Testis (tissue), 3 donors: ENCODE measurements around the gene RUVBL2. TPM values are rescaled to one million over a fixed set of nuclear protein-coding genes. Genes with fewer than 3 reads are reported as not detected.

ENCODE experiments used
- DNase-seq: peaks from one replicate; pipeline ENCODE4 v3.0.0-alpha.2; 2019
- H3K27ac ChIP-seq, 2 donors: fragments of 200-600 bp; sonication (generic); one replicate each; pipeline ENCODE4 v1.5.1; 2019
- H3K27me3 ChIP-seq: fragments of 200-600 bp; sonication (generic); one replicate; pipeline ENCODE4 v1.5.1; 2019
- H3K36me3 ChIP-seq: fragments of 200-600 bp; sonication (generic); one replicate; pipeline ENCODE4 v1.5.1; 2017; ENCODE audit warnings: low read depth; ENCODE audit errors: missing control alignments
- H3K4me1 ChIP-seq: fragments of 200-600 bp; sonication (generic); one replicate; pipeline ENCODE4 v1.5.1; 2019
- H3K4me3 ChIP-seq, 2 donors: fragments of 200-600 bp; sonication (generic); one replicate each; pipeline ENCODE4 v1.5.1; 2017 to 2019
- H3K9me3 ChIP-seq: fragments of 200-600 bp; sonication (generic); one replicate; pipeline ENCODE4 v1.5.1; 2017
- CTCF ChIP-seq, 3 experiments: fragments of 450-650 bp in 2 of 3; fragments of 200-600 bp in 1 of 3; sonication (generic) in 1 of 3; IDR thresholded peaks; one replicate each; pipeline ENCODE4 v1.5.1; 2016 to 2019; ENCODE audit warnings: antibody characterized with exemption in 3 of 3, mild to moderate bottlenecking in 2 of 3, moderate library complexity in 1 of 3
- POLR2A ChIP-seq: fragments of 450-650 bp; IDR thresholded peaks from one replicate; pipeline ENCODE4 v1.6.1; 2017; ENCODE audit warnings: antibody characterized with exemption, mild to moderate bottlenecking, moderate library complexity
- WGBS, 2 donors: methylation state at CpG; one replicate each; pipeline ENCODE4 v1.1.5; 2018; 5-methylcytosine and 5-hydroxymethylcytosine counted together
- intact Hi-C: fragments of 100-400 bp; cut with DNase I; formaldehyde crosslinking; loops from one replicate; pipeline ENCODE4 v1.15.1; 2023; ENCODE audit warnings: low total_unique reads
- microRNA-seq, 2 donors: library from miRNA; unstranded; fragments of <30 nt; microRNA quantifications; one replicate each; pipeline ENCODE4, GENCODE V29; 2016; ENCODE audit warnings: borderline number of aligned reads in 2 of 2, borderline replicate concordance in 1 of 2
- polyA plus RNA-seq: library from polyadenylated mRNA; stranded (reverse); fragments of 350-450 nt; fragmentation: Illumina TruSeq; extraction: RNeasy Lipid Tissue Mini Kit (QIAGEN cat#74804); gene quantifications from one replicate; pipeline ENCODE4 v1.2.3, GENCODE V29; 2014; ENCODE audit warnings: low read depth, low replicate concordance; ENCODE audit not compliant: insufficient read depth
- small RNA-seq, 2 donors: library from RNA; depleted of rRNA; stranded (forward); fragments of <200 nt; gene quantifications; one replicate each; pipeline ENCODE3, GENCODE V24; 2016
- total RNA-seq, 2 donors: library from RNA; depleted of rRNA; stranded (reverse); fragments of >200 nt; gene quantifications; one replicate each; pipeline ENCODE4 v1.2.3, GENCODE V29; 2016

Gene RUVBL2
- total and polyA plus RNA-seq, 3 donors from 2014 or later, result 299 to 528 (median 395) TPM

- DNase-seq, result no peak
- Histone ChIP-seq H3K36me3 (no peaks in the 10 kb centered on the region), H3K27ac (no peak overlapping the region), H3K9me3 (no peaks in the 10 kb centered on the region), H3K4me1 (peaks cover 13% of the 10 kb centered on the region), H3K27me3 (no peaks in the 10 kb centered on the region), H3K4me3 (no peak overlapping the region)
- no peak for TF ChIP-seq POLR2A
- no peak for TF ChIP-seq CTCF (IDR thresholded peaks at IDR 0.05)
- WGBS, 2 donors, result 37 to 50% methylated on average over 9 to 10 of the region's 10 CpGs
- intact Hi-C loops, result no loop called here
Measured at GRCh38 chr19:49064029-49064629, 70.4 kb downstream of the RUVBL2 start.

- no peak for TF ChIP-seq POLR2A
- H3K36me3 ChIP-seq, result no peaks in the 10 kb centered on the region
- peaks cover 13% of the 10 kb centered on the region for H3K4me1 ChIP-seq
- H3K9me3 ChIP-seq, result no peaks in the 10 kb centered on the region
- H3K27me3 ChIP-seq, result no peaks in the 10 kb centered on the region
- 5 to 19% methylated on average over 7 to 45 of the region's 53 CpGs for WGBS, 2 donors
- no peak within 1 kb of the TSS for H3K27ac ChIP-seq
- intact Hi-C loops, result no loop called here
- DNase-seq, result no peak
- peak within 1 kb of the TSS; percentile 18 to 27 for H3K4me3 ChIP-seq
Measured at GRCh38 chr19:49064768-49065611, 71.3 kb downstream of the RUVBL2 start, which contains the start of gene NTF4. Gene NTF4, minus strand, starts transcription at chr19:49064818. Its CDS starts 2,821 bp downstream, at chr19:49061997.

Small RNAs within 50 kb of the gene (microRNA-seq; reads per million reads assigned to microRNA genes)
- 0 to 2.1 reads per million in 2 donors for gene MIR6798

Small RNAs within 50 kb of the gene (small RNA-seq; reads per million reads assigned to genes)
- 0 to 0.19 reads per million in 2 donors for gene MIR6798

Other genes starting within 250 kb of the RUVBL2 start
- gene IZUMO1, start 247.0 kb upstream of the RUVBL2 start, total RNA-seq, result 10 to 100 TPM; 10.5 to 28.9 TPM
- gene IZUMO1, start 247.0 kb upstream of the RUVBL2 start, polyA plus RNA-seq, result 32.8 TPM
- 1 to 10 TPM; 2.0 to 3.6 TPM for gene FUT1, start 241.2 kb upstream of the RUVBL2 start, total RNA-seq
- 5.1 TPM for gene FUT1, start 241.2 kb upstream of the RUVBL2 start, polyA plus RNA-seq
- not detected for gene FGF21, start 238.4 kb upstream of the RUVBL2 start, total RNA-seq
- not detected for gene FGF21, start 238.4 kb upstream of the RUVBL2 start, polyA plus RNA-seq
- gene BCAT2, start 182.9 kb upstream of the RUVBL2 start, total RNA-seq, result 10 to 100 TPM; 58.5 to 67.4 TPM
- 38.0 TPM for gene BCAT2, start 182.9 kb upstream of the RUVBL2 start, polyA plus RNA-seq
- gene HSD17B14, start 157.4 kb upstream of the RUVBL2 start, total RNA-seq, result 10 to 100 TPM in 1 of 2 donors, 1 to 10 TPM in 1; 5.6 to 11.9 TPM
- 8.8 TPM for gene HSD17B14, start 157.4 kb upstream of the RUVBL2 start, polyA plus RNA-seq
- 10 to 100 TPM; 12.8 to 22.3 TPM for gene PLEKHA4, start 125.3 kb upstream of the RUVBL2 start, total RNA-seq
- gene PLEKHA4, start 125.3 kb upstream of the RUVBL2 start, polyA plus RNA-seq, result 19.9 TPM
- gene PPP1R15A, start 121.5 kb upstream of the RUVBL2 start, total RNA-seq, result 10 to 100 TPM; 37.2 to 40.9 TPM
- gene PPP1R15A, start 121.5 kb upstream of the RUVBL2 start, polyA plus RNA-seq, result 48.3 TPM
- 10 to 100 TPM; 24.5 to 55.2 TPM for gene TULP2, start 95.1 kb upstream of the RUVBL2 start, total RNA-seq
- gene TULP2, start 95.1 kb upstream of the RUVBL2 start, polyA plus RNA-seq, result 72.6 TPM
- gene NUCB1, start 93.6 kb upstream of the RUVBL2 start, total RNA-seq, result 100 to 1,000 TPM; 139 to 208 TPM
- gene NUCB1, start 93.6 kb upstream of the RUVBL2 start, polyA plus RNA-seq, result 136 TPM
- 1 to 10 TPM; 2.3 to 2.4 TPM for gene DHDH, start 60.2 kb upstream of the RUVBL2 start, total RNA-seq
- gene DHDH, start 60.2 kb upstream of the RUVBL2 start, polyA plus RNA-seq, result 3.1 TPM
- gene BAX, start 39.0 kb upstream of the RUVBL2 start, total RNA-seq, result 10 to 100 TPM; 50.1 to 52.1 TPM
- 48.7 TPM for gene BAX, start 39.0 kb upstream of the RUVBL2 start, polyA plus RNA-seq
- 100 to 1,000 TPM; 746 to 935 TPM for gene FTL, start 28.6 kb upstream of the RUVBL2 start, total RNA-seq
- gene FTL, start 28.6 kb upstream of the RUVBL2 start, polyA plus RNA-seq, result 1,424 TPM
- 10 to 100 TPM; 21.1 to 23.6 TPM for gene GYS1, start 578 bp upstream of the RUVBL2 start, total RNA-seq
- 13.8 TPM for gene GYS1, start 578 bp upstream of the RUVBL2 start, polyA plus RNA-seq
- 10 to 100 TPM in 1 of 2 donors, 1 to 10 TPM in 1; 5.5 to 13.9 TPM for gene LHB, start 23.2 kb downstream of the RUVBL2 start, total RNA-seq
- 4.4 TPM for gene LHB, start 23.2 kb downstream of the RUVBL2 start, polyA plus RNA-seq
- not detected for gene CGB3, start 30.4 kb downstream of the RUVBL2 start, total RNA-seq
- not detected for gene CGB3, start 30.4 kb downstream of the RUVBL2 start, polyA plus RNA-seq
- 1 to 10 TPM in 1 of 2 donors, under 1 TPM in 1; 0.99 to 3.6 TPM for gene CGB2, start 38.0 kb downstream of the RUVBL2 start, total RNA-seq
- gene CGB2, start 38.0 kb downstream of the RUVBL2 start, polyA plus RNA-seq, result 2.5 TPM
- 1 to 10 TPM; 2.3 to 2.9 TPM for gene CGB1, start 43.0 kb downstream of the RUVBL2 start, total RNA-seq
- gene CGB1, start 43.0 kb downstream of the RUVBL2 start, polyA plus RNA-seq, result not detected
- gene CGB5, start 50.0 kb downstream of the RUVBL2 start, total RNA-seq, result 1 to 10 TPM in 1 of 2 donors, not detected in 1; 2.4 TPM
- not detected for gene CGB5, start 50.0 kb downstream of the RUVBL2 start, polyA plus RNA-seq
- under 1 TPM in 1 of 2 donors, not detected in 1; 0.43 TPM for gene CGB8, start 55.2 kb downstream of the RUVBL2 start, total RNA-seq
- gene CGB8, start 55.2 kb downstream of the RUVBL2 start, polyA plus RNA-seq, result not detected
- gene CGB7, start 63.9 kb downstream of the RUVBL2 start, total RNA-seq, result 1 to 10 TPM; 3.0 to 3.8 TPM
- 1.7 TPM for gene CGB7, start 63.9 kb downstream of the RUVBL2 start, polyA plus RNA-seq
- under 1 TPM; 0.31 to 0.55 TPM for gene NTF4, start 70.9 kb downstream of the RUVBL2 start, total RNA-seq
- 0.49 TPM for gene NTF4, start 70.9 kb downstream of the RUVBL2 start, polyA plus RNA-seq
- gene KCNA7, start 78.8 kb downstream of the RUVBL2 start, total RNA-seq, result under 1 TPM; 0.25 to 0.39 TPM
- 0.16 TPM for gene KCNA7, start 78.8 kb downstream of the RUVBL2 start, polyA plus RNA-seq
- 100 to 1,000 TPM; 422 to 484 TPM for gene SNRNP70, start 91.6 kb downstream of the RUVBL2 start, total RNA-seq
- gene SNRNP70, start 91.6 kb downstream of the RUVBL2 start, polyA plus RNA-seq, result 184 TPM
- 10 to 100 TPM; 57.6 to 66.2 TPM for gene LIN7B, start 120.5 kb downstream of the RUVBL2 start, total RNA-seq
- 22.4 TPM for gene LIN7B, start 120.5 kb downstream of the RUVBL2 start, polyA plus RNA-seq
- 1 to 10 TPM; 4.0 to 8.5 TPM for gene C19orf73, start 125.3 kb downstream of the RUVBL2 start, total RNA-seq
- 1.5 TPM for gene C19orf73, start 125.3 kb downstream of the RUVBL2 start, polyA plus RNA-seq
- 10 to 100 TPM in 1 of 2 donors, 1 to 10 TPM in 1; 9.2 to 13.1 TPM for gene PPFIA3, start 125.7 kb downstream of the RUVBL2 start, total RNA-seq
- 8.8 TPM for gene PPFIA3, start 125.7 kb downstream of the RUVBL2 start, polyA plus RNA-seq
- 1 to 10 TPM; 1.8 to 5.4 TPM for gene HRC, start 161.5 kb downstream of the RUVBL2 start, total RNA-seq
- 4.1 TPM for gene HRC, start 161.5 kb downstream of the RUVBL2 start, polyA plus RNA-seq
- 10 to 100 TPM; 30.5 to 45.7 TPM for gene TRPM4, start 163.9 kb downstream of the RUVBL2 start, total RNA-seq
- 16.0 TPM for gene TRPM4, start 163.9 kb downstream of the RUVBL2 start, polyA plus RNA-seq